ENCODE data around the gene RFTN2.
"Not testable (repeated sequence)": the region's sequence is repeated elsewhere in the genome, so short reads cannot be mapped to it uniquely, and the experiment has no call there.

- TF ChIP-seq CTCF (IDR thresholded peaks at IDR 0.05; ENCODE audit: extremely low read depth in 1 of 2, insufficient read depth in 1 of 2, low read depth in 1 of 2, low read length in 2 of 2); POLR2A (IDR thresholded peaks at IDR 0.05; ENCODE audit: low read depth, low read length); POLR2AphosphoS5 (IDR thresholded peaks at IDR 0.05; ENCODE audit: insufficient read depth, low read depth, low read length); MAX (IDR thresholded peaks at IDR 0.05; ENCODE audit: insufficient read depth, insufficient read length); FOS (IDR thresholded peaks at IDR 0.05; ENCODE audit: borderline replicate concordance, insufficient read depth, low read length): not testable (repeated sequence)
Measured at GRCh38 chr2:197551260-197551659, 124.1 kb downstream of the RFTN2 start.

All from endothelial cell of umbilical vein (primary cell).